ENCODE data around the gene SMAD3.

GRCh38 chr15:67077641-67078215, 12.3 kb downstream of the SMAD3 start:
- TF ChIP-seq YY1 (IDR thresholded peaks at IDR 0.05; ENCODE audit: insufficient read depth, insufficient read length) (no peak), ZNF274 (IDR thresholded peaks at IDR 0.05; ENCODE audit: low read depth, low read length) (no peak), SUZ12 (IDR thresholded peaks at IDR 0.05; ENCODE audit: extremely low read depth, insufficient read depth, insufficient read length) (no peak)
